Measurements from ENCODE around the gene IRX5.

DNA sequence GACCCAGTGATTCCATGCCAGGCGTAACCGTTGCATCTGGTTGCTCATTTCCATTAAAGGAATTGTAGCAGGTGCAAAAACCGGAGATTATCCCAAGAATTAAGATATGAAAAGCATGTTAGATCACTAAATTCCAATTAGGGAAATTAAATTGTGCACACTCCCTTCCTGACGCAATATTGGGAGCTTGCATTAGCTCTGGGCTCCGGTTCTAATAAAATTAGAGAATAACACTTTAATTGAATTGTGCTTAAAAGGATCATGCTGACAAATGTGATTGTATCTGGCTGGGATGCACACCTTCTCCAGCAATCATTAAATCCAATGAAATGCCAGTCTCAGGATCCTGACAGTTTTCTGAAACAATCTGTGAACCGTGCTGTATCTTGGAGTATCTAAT, 38.1 kb downstream of the IRX5 start:
- TF ChIP-seq CTCF (IDR thresholded peaks at IDR 0.05; ENCODE audit: low read depth, low read length) (no peak), POLR2A (IDR thresholded peaks at IDR 0.05; ENCODE audit: extremely low read depth, insufficient read length) (no peak), MYC (IDR thresholded peaks at IDR 0.05; ENCODE audit: low read depth, low read length) (no peak)
- TF ChIP-seq, protein P1, sequence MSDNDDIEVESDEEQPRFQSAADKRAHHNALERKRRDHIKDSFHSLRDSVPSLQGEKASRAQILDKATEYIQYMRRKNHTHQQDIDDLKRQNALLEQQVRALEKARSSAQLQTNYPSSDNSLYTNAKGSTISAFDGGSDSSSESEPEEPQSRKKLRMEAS (IDR thresholded peaks at IDR 0.05; ENCODE audit: low read depth, low read length): no peak

Data from NB4 (cell line).